Keratinocyte (primary cell): ENCODE data around the gene PLD1. TPM values are rescaled to one million over a fixed set of nuclear protein-coding genes. Genes with fewer than 3 reads are reported as not detected.

Experiments
- DNase-seq: peaks from one replicate; pipeline ENCODE4 v3.0.0-alpha.2; 2011; ENCODE audit warnings: low read depth, missing footprints, low spot score
- FAIRE-seq: peaks from 2 replicates; lab custom pipeline; 2011; peaks lifted over from hg19 to GRCh38; lab: Jason Lieb, UNC
- H2AFZ ChIP-seq: 2 replicates; pipeline ENCODE4 v1.6.0; 2012; ENCODE audit warnings: low read length, control low read depth, inconsistent platforms; ENCODE audit not compliant: control insufficient read depth
- H3K27ac ChIP-seq: 2 replicates; pipeline ENCODE4 v1.5.1; 2011; ENCODE audit warnings: low read length; ENCODE audit not compliant: control insufficient read depth, insufficient read depth
- H3K27me3 ChIP-seq: 3 replicates; pipeline ENCODE4 v1.6.0; 2011; ENCODE audit warnings: low read length; ENCODE audit not compliant: control insufficient read depth, insufficient read depth; ENCODE audit errors: extremely low read depth
- H3K36me3 ChIP-seq, 2 experiments: 2 replicates in 1 of 2; 3 replicates in 1 of 2; pipeline ENCODE4 v1.5.1; 2011; ENCODE audit warnings: low read length in 2 of 2, mild to moderate bottlenecking in 1 of 2; ENCODE audit not compliant: control insufficient read depth in 2 of 2, insufficient read depth in 2 of 2; ENCODE audit errors: extremely low read depth in 1 of 2
- H3K4me1 ChIP-seq: 3 replicates; pipeline ENCODE4 v1.5.1; 2011; ENCODE audit warnings: low read length; ENCODE audit not compliant: control insufficient read depth, insufficient read depth; ENCODE audit errors: extremely low read depth
- H3K4me2 ChIP-seq: 3 replicates; pipeline ENCODE4 v1.6.0; 2011; ENCODE audit warnings: low read depth, low read length; ENCODE audit not compliant: control insufficient read depth, insufficient read depth; ENCODE audit errors: extremely low read depth
- H3K4me3 ChIP-seq, 3 experiments: fragments of 200-600 bp in 1 of 3; sonication (generic) in 1 of 3; 2 replicates in 2 of 3; 3 replicates in 1 of 3; pipeline ENCODE4 v1.5.1; 2011 to 2016; ENCODE audit warnings: low read length in 3 of 3, mild to moderate bottlenecking in 3 of 3, control low read depth in 2 of 3, inconsistent platforms in 1 of 3, low read depth in 1 of 3, mixed read lengths in 1 of 3, mixed run types in 1 of 3, moderate library complexity in 1 of 3; ENCODE audit not compliant: control insufficient read depth in 2 of 3, insufficient read depth in 2 of 3; ENCODE audit errors: extremely low read depth in 1 of 3
- H3K79me2 ChIP-seq: 2 replicates; pipeline ENCODE4 v1.6.0; 2012; ENCODE audit warnings: low read length; ENCODE audit not compliant: control insufficient read depth, insufficient read depth
- H3K9ac ChIP-seq: 3 replicates; pipeline ENCODE4 v1.6.0; 2011; ENCODE audit warnings: low read length; ENCODE audit not compliant: control insufficient read depth, insufficient read depth; ENCODE audit errors: extremely low read depth
- H3K9me1 ChIP-seq: 3 replicates; pipeline ENCODE4 v1.6.0; 2011; ENCODE audit warnings: low read length; ENCODE audit not compliant: control insufficient read depth, insufficient read depth; ENCODE audit errors: extremely low read depth
- H3K9me3 ChIP-seq: 2 replicates; pipeline ENCODE4 v1.5.1; 2012; ENCODE audit warnings: low read depth, low read length; ENCODE audit not compliant: control insufficient read depth
- H4K20me1 ChIP-seq: 3 replicates; pipeline ENCODE4 v1.6.0; 2011; ENCODE audit warnings: low read length; ENCODE audit not compliant: control insufficient read depth, insufficient read depth; ENCODE audit errors: extremely low read depth
- EZH2 ChIP-seq: IDR thresholded peaks from one replicate; pipeline ENCODE4 v1.6.1; 2012; ENCODE audit warnings: inconsistent platforms, mild to moderate bottlenecking, low read length, moderate library complexity
- dilution Hi-C: fragments of 300-500 bp; cut with MboI; formaldehyde crosslinking; loops from one replicate; pipeline ENCODE4 v1.7.0; 2020; ENCODE audit warnings: low sequenced_read_pairs; ENCODE audit not compliant: extremely low pct_ligation_motif_present
- polyA plus RNA-seq, 5 experiments: library from polyadenylated mRNA; depleted of rRNA in 3 of 5; stranded (reverse) in 3 of 5; stranded (forward) in 1 of 5; unstranded in 1 of 5; fragments of >200 nt; gene quantifications; 1 replicate in 1 of 5; 2 replicates in 3 of 5; 3 replicates in 1 of 5; pipeline versions ENCODE4 v1.2.1 to v1.2.3, GENCODE V29; 2011 to 2012; ENCODE audit warnings: missing spikeins in 2 of 5, low read depth in 1 of 5, low replicate concordance in 1 of 5
- TF ChIP-seq, protein P1 (sequence below), 3 experiments: IDR thresholded peaks in 1 of 3; conservative IDR thresholded peaks in 1 of 3; optimal IDR thresholded peaks in 1 of 3; 2 replicates in 2 of 3; 3 replicates in 1 of 3; pipeline versions ENCODE3 to v1.5.1; 2011; ENCODE audit warnings: low read length in 3 of 3, mild to moderate bottlenecking in 3 of 3, moderate library complexity in 2 of 3, control low read depth in 1 of 3, inconsistent platforms in 1 of 3; ENCODE audit not compliant: insufficient read depth in 2 of 3; ENCODE audit errors: extremely low read depth in 1 of 3

Gene PLD1
- polyA plus RNA-seq, 1 donor (not counting 4 experiments of a cell fraction or from before 2014, with no cell fraction given) = 14.7 TPM

DNA sequence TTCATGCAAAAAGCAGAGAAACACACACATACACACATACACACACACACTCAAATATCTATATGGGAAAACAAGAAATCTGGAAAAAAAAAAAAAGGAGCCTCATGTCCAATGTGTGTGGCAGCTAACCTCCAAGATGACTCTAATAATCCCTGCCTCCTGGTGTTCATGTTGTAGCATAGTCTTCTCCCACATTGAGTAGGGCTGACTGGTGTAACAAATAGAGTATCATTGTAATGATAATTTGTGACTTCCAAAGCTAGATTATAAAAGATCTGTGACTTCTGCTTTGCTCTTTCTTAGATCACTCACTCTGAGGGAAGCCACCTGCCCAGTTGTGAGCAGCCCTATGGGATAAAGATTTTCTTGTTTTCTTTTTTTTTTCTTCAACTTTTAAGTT, 219.2 kb downstream of the PLD1 start:
- H3K79me2 ChIP-seq = no peaks in the 10 kb centered on the region
- H3K4me2 ChIP-seq = no peak overlapping the region
- H3K27me3 ChIP-seq = no peaks in the 10 kb centered on the region
- no peaks in the 10 kb centered on the region for H3K36me3 ChIP-seq
- dilution Hi-C loops = no loop called here
- H3K4me1 ChIP-seq = peaks cover 2% of the 10 kb centered on the region
- no peak for TF ChIP-seq EZH2
- TF ChIP-seq, protein P1, sequence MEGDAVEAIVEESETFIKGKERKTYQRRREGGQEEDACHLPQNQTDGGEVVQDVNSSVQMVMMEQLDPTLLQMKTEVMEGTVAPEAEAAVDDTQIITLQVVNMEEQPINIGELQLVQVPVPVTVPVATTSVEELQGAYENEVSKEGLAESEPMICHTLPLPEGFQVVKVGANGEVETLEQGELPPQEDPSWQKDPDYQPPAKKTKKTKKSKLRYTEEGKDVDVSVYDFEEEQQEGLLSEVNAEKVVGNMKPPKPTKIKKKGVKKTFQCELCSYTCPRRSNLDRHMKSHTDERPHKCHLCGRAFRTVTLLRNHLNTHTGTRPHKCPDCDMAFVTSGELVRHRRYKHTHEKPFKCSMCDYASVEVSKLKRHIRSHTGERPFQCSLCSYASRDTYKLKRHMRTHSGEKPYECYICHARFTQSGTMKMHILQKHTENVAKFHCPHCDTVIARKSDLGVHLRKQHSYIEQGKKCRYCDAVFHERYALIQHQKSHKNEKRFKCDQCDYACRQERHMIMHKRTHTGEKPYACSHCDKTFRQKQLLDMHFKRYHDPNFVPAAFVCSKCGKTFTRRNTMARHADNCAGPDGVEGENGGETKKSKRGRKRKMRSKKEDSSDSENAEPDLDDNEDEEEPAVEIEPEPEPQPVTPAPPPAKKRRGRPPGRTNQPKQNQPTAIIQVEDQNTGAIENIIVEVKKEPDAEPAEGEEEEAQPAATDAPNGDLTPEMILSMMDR (optimal IDR thresholded peaks at IDR 0.05 in 1 of 3, IDR thresholded peaks at IDR 0.05 in 1 of 3, conservative IDR thresholded peaks at IDR 0.05 in 1 of 3; ENCODE audit: extremely low read depth in 1 of 3, insufficient read depth in 2 of 3, low read length in 3 of 3) = no peak
- no peak overlapping the region for H3K9ac ChIP-seq
- H3K27ac ChIP-seq = no peak overlapping the region
- DNase-seq = no peak
- H3K9me3 ChIP-seq = no peaks in the 10 kb centered on the region
- H4K20me1 ChIP-seq = no peaks in the 10 kb centered on the region
- H3K4me3 ChIP-seq = no peak overlapping the region
- H2AFZ ChIP-seq = no peak overlapping the region
- H3K9me1 ChIP-seq = no peaks in the 10 kb centered on the region
- no peak for FAIRE-seq

DNA sequence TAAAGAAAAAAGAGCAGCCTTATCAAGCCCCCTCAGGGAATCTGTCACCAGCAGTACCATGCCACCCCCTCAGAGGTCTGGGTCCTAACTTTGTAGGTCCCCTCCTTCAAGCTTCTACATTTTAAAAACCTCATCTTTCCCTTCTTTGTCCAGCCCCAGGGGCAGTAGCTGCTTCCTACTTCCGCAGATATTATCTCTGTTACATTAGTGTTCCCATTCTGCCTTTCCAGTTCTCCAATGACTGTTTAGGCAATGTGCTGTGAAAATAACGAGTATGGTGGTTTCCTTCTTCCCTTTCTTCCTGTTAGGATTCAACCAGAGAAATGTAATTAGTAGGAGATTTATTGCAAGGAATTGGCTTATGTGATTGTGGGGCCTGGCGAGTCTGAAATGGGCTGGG, 224.0 kb downstream of the PLD1 start:
- no peaks in the 10 kb centered on the region for H3K79me2 ChIP-seq
- dilution Hi-C loops = no loop called here
- no peaks in the 10 kb centered on the region for H3K27me3 ChIP-seq
- no peak for TF ChIP-seq EZH2
- TF ChIP-seq, protein P1 (optimal IDR thresholded peaks at IDR 0.05 in 1 of 3, IDR thresholded peaks at IDR 0.05 in 1 of 3, conservative IDR thresholded peaks at IDR 0.05 in 1 of 3; ENCODE audit: extremely low read depth in 1 of 3, insufficient read depth in 2 of 3, low read length in 3 of 3) = no peak
- no peaks in the 10 kb centered on the region for H4K20me1 ChIP-seq
- peaks cover 16% of the 10 kb centered on the region for H3K4me1 ChIP-seq
- H3K4me3 ChIP-seq = no peak overlapping the region
- FAIRE-seq (no peak), DNase-seq (no peak)
- H3K4me2 ChIP-seq = no peak overlapping the region
- no peak overlapping the region for H2AFZ ChIP-seq
- H3K9ac ChIP-seq = no peak overlapping the region
- H3K9me3 ChIP-seq = no peaks in the 10 kb centered on the region
- no peaks in the 10 kb centered on the region for H3K9me1 ChIP-seq
- no peaks in the 10 kb centered on the region for H3K36me3 ChIP-seq
- no peak overlapping the region for H3K27ac ChIP-seq
